HG03159 (cell line): ENCODE measurements around the gene BLM.
"Not testable (repeated sequence)": the region's sequence is repeated elsewhere in the genome, so short reads cannot be mapped to it uniquely, and the experiment has no call there.

Experiments used
- ATAC-seq: cut with Tn5 transposase; IDR thresholded peaks from one replicate; pipeline ENCODE4 v1.9.1; 2021; ENCODE audit warnings: mild to moderate bottlenecking, moderate library complexity; ENCODE audit not compliant: unreplicated experiment

Gene BLM

GRCh38 chr15:90729261-90729660 lies 12.1 kb downstream of the BLM start:
- ATAC-seq: no peak

GRCh38 chr15:90730290-90730689 lies 13.1 kb downstream of the BLM start:
- no peak for ATAC-seq

- no peak for ATAC-seq
Observed at GRCh38 chr15:90735923-90736322, 18.8 kb downstream of the BLM start.

GRCh38 chr15:90740545-90740944 lies 23.4 kb downstream of the BLM start:
- ATAC-seq: not testable (repeated sequence)

- ATAC-seq: no peak
Observed at GRCh38 chr15:90742087-90742486, 24.9 kb downstream of the BLM start.

GRCh38 chr15:90743407-90743806 lies 26.3 kb downstream of the BLM start:
- no peak for ATAC-seq

- ATAC-seq: no peak
Observed at GRCh38 chr15:90744759-90745402, 27.7 kb downstream of the BLM start.

GRCh38 chr15:90749754-90750153 lies 32.6 kb downstream of the BLM start:
- no peak for ATAC-seq

- ATAC-seq: no peak
Observed at GRCh38 chr15:90750186-90750585, 33.0 kb downstream of the BLM start.

GRCh38 chr15:90751300-90751825 lies 34.2 kb downstream of the BLM start:
- no peak for ATAC-seq

GRCh38 chr15:90756916-90757315 lies 39.8 kb downstream of the BLM start:
- ATAC-seq: no peak

- ATAC-seq: no peak
Observed at GRCh38 chr15:90757461-90757860, 40.3 kb downstream of the BLM start.

- no peak for ATAC-seq
Observed at GRCh38 chr15:90760661-90761232, 43.6 kb downstream of the BLM start.

- no peak for ATAC-seq
Observed at GRCh38 chr15:90761629-90762028, 44.5 kb downstream of the BLM start.

- ATAC-seq: no peak
Observed at GRCh38 chr15:90762109-90762508, 45.0 kb downstream of the BLM start.

- ATAC-seq: no peak
Observed at GRCh38 chr15:90763366-90764099, 46.4 kb downstream of the BLM start.

GRCh38 chr15:90765531-90765930 lies 48.4 kb downstream of the BLM start:
- no peak for ATAC-seq

GRCh38 chr15:90765966-90766365 lies 48.8 kb downstream of the BLM start:
- ATAC-seq: no peak

- ATAC-seq: no peak
Observed at GRCh38 chr15:90769375-90769774, 52.2 kb downstream of the BLM start.

GRCh38 chr15:90773485-90773884 lies 56.3 kb downstream of the BLM start:
- ATAC-seq: no peak

- ATAC-seq: no peak
Observed at GRCh38 chr15:90774731-90775514, 57.8 kb downstream of the BLM start.
